Measurements from ENCODE around the gene ANXA6.

Gene ANXA6

GRCh38 chr5:151157426-151158286, at the start of gene ANXA6:
ANXA6 (minus strand) TSS chr5:151157779; CDS start chr5:151147901, 9,878 bp downstream.
- peak within 1 kb of the TSS; percentile 88 for H3K4me3 ChIP-seq (ENCODE audit: control insufficient read depth, low read depth, low read length)
- no peak for TF ChIP-seq CTCF (conservative IDR thresholded peaks at IDR 0.05; ENCODE audit: control insufficient read depth, insufficient read depth, low read depth, low read length)
- peak; percentile 70 for DNase-seq (ENCODE audit: low read depth)

- no peak for DNase-seq (ENCODE audit: low read depth)
- TF ChIP-seq CTCF (conservative IDR thresholded peaks at IDR 0.05; ENCODE audit: control insufficient read depth, insufficient read depth, low read depth, low read length), result no peak
Measured at GRCh38 chr5:151205411-151205810, 47.8 kb upstream of the ANXA6 start.

GRCh38 chr5:151204051-151204450, 46.5 kb upstream of the ANXA6 start:
- TF ChIP-seq CTCF (conservative IDR thresholded peaks at IDR 0.05; ENCODE audit: control insufficient read depth, insufficient read depth, low read depth, low read length), result no peak
- no peak overlapping the region for H3K4me3 ChIP-seq (ENCODE audit: control insufficient read depth, low read depth, low read length)
- DNase-seq (ENCODE audit: low read depth), result no peak

More at GRCh38 chr5:151205411-151205810, 47.8 kb upstream of the ANXA6 start:
- H3K4me3 ChIP-seq (ENCODE audit: control insufficient read depth, low read depth, low read length), result no peak overlapping the region

- H3K4me3 ChIP-seq (ENCODE audit: control insufficient read depth, low read depth, low read length), result no peak overlapping the region
- DNase-seq (ENCODE audit: low read depth), result peak; percentile 83
- TF ChIP-seq CTCF (conservative IDR thresholded peaks at IDR 0.05; ENCODE audit: control insufficient read depth, insufficient read depth, low read depth, low read length), result no peak
Measured at GRCh38 chr5:151202381-151203139, 45.0 kb upstream of the ANXA6 start.

GRCh38 chr5:151200913-151201595, 43.5 kb upstream of the ANXA6 start:
- no peak overlapping the region for H3K4me3 ChIP-seq (ENCODE audit: control insufficient read depth, low read depth, low read length)
- no peak for TF ChIP-seq CTCF (conservative IDR thresholded peaks at IDR 0.05; ENCODE audit: control insufficient read depth, insufficient read depth, low read depth, low read length)
- no peak for DNase-seq (ENCODE audit: low read depth)

GRCh38 chr5:151199581-151200185, 42.1 kb upstream of the ANXA6 start:
- DNase-seq (ENCODE audit: low read depth), result no peak

More at GRCh38 chr5:151199581-151200185, 42.1 kb upstream of the ANXA6 start:
- H3K4me3 ChIP-seq (ENCODE audit: control insufficient read depth, low read depth, low read length), result no peak overlapping the region
- TF ChIP-seq CTCF (conservative IDR thresholded peaks at IDR 0.05; ENCODE audit: control insufficient read depth, insufficient read depth, low read depth, low read length), result no peak
